Measurements from ENCODE around the gene PTPRK.

DNA sequence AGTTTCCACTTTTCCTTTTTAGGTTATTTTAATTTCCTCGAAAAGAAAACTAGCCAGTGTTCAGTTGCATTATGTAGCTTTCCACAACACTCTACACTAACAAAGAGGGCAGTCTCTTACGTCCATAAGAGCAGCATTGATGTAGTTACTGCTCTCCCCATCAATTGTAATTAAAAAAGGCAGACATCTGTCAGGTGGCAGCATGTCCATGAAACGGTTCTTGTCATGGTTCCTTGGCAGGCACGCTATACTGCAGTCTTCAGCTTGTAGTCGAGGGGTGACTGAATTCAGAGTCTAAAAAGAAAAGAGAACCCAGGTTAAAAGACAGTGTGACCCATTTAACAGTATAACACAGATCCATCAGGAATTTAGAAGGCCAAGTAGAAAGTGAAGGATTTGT is 539.4 kb downstream of the PTPRK start:
- TF ChIP-seq, protein P1, sequence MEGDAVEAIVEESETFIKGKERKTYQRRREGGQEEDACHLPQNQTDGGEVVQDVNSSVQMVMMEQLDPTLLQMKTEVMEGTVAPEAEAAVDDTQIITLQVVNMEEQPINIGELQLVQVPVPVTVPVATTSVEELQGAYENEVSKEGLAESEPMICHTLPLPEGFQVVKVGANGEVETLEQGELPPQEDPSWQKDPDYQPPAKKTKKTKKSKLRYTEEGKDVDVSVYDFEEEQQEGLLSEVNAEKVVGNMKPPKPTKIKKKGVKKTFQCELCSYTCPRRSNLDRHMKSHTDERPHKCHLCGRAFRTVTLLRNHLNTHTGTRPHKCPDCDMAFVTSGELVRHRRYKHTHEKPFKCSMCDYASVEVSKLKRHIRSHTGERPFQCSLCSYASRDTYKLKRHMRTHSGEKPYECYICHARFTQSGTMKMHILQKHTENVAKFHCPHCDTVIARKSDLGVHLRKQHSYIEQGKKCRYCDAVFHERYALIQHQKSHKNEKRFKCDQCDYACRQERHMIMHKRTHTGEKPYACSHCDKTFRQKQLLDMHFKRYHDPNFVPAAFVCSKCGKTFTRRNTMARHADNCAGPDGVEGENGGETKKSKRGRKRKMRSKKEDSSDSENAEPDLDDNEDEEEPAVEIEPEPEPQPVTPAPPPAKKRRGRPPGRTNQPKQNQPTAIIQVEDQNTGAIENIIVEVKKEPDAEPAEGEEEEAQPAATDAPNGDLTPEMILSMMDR (IDR thresholded peaks at IDR 0.05): no peak
- TF ChIP-seq POLR2A (IDR thresholded peaks at IDR 0.05): no peak
